Glutamatergic neuron (in vitro differentiated cells): ENCODE results near the gene COL25A1. TPM values are rescaled to one million over a fixed set of nuclear protein-coding genes. Genes with fewer than 3 reads are reported as not detected.

Experiments
- DNase-seq: peaks from one replicate; pipeline ENCODE4 v3.0.0; 2022
- H3K27ac Mint-ChIP-seq: one replicate; pipeline ENCODE4 v1.8.0; 2020; ENCODE audit warnings: mild to moderate bottlenecking, mixed read lengths, inconsistent platforms; ENCODE audit not compliant: unreplicated experiment
- H3K27me3 Mint-ChIP-seq: one replicate; pipeline ENCODE4 v1.8.0; 2020; ENCODE audit warnings: mild to moderate bottlenecking, moderate library complexity, mixed read lengths, inconsistent platforms; ENCODE audit not compliant: unreplicated experiment
- H3K36me3 Mint-ChIP-seq: one replicate; pipeline ENCODE4 v1.8.0; 2020; ENCODE audit warnings: mild to moderate bottlenecking, mixed read lengths, inconsistent platforms; ENCODE audit not compliant: unreplicated experiment
- H3K4me1 Mint-ChIP-seq: one replicate; pipeline ENCODE4 v1.8.0; 2020; ENCODE audit warnings: mild to moderate bottlenecking, low read depth, mixed read lengths, inconsistent platforms; ENCODE audit not compliant: unreplicated experiment
- H3K4me3 Mint-ChIP-seq: one replicate; pipeline ENCODE4 v1.8.0; 2020; ENCODE audit warnings: mild to moderate bottlenecking, mixed read lengths, inconsistent platforms; ENCODE audit not compliant: unreplicated experiment
- H3K9me3 Mint-ChIP-seq: one replicate; pipeline ENCODE4 v1.8.0; 2020; ENCODE audit warnings: mild to moderate bottlenecking, moderate library complexity, mixed read lengths, inconsistent platforms; ENCODE audit not compliant: unreplicated experiment
- total RNA-seq: library from RNA; stranded (reverse); fragmentation: NEBNext Ultra II Directional; extraction: Animal tissue kit (Norgen Biotek cat#: 25700); gene quantifications from one replicate; pipeline ENCODE4 v1.2.1, GENCODE V29; 2021; ENCODE audit not compliant: unreplicated experiment
- TF ChIP-seq, protein P1 (sequence below): fragments of 200-600 bp; sonication (generic); IDR thresholded peaks from one replicate; pipeline ENCODE4 v1.5.0; 2021; ENCODE audit not compliant: partially characterized antibody, unreplicated experiment

Gene COL25A1
- total RNA-seq, 1 donor from 2014 or later: 1.1 TPM

DNA sequence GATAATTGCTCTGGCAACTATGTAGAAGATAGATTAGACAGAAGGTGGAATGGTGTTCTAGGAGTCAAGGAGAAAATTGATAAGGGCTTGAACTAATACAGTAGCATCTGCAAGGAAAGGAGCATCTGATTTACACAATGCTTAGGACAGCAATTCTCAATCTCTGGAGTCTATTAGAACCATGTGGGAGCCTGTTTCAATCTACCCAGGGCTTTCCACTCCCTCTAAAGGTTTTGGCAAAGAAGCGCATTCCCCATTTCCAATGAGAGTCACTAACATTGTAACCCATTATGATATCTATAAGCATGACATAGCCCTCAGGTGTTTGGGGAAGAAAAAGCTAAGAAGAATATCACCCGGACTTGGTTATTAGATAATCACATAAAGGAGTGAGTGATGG is 168.2 kb downstream of the COL25A1 start:
- Mint-ChIP-seq H3K27me3 (no peaks in the 10 kb centered on the region), H3K27ac (no peak overlapping the region), H3K4me1 (no peaks in the 10 kb centered on the region), H3K36me3 (no peaks in the 10 kb centered on the region), H3K9me3 (no peaks in the 10 kb centered on the region), H3K4me3 (no peak overlapping the region)
- no peak for DNase-seq
- TF ChIP-seq, protein P1, sequence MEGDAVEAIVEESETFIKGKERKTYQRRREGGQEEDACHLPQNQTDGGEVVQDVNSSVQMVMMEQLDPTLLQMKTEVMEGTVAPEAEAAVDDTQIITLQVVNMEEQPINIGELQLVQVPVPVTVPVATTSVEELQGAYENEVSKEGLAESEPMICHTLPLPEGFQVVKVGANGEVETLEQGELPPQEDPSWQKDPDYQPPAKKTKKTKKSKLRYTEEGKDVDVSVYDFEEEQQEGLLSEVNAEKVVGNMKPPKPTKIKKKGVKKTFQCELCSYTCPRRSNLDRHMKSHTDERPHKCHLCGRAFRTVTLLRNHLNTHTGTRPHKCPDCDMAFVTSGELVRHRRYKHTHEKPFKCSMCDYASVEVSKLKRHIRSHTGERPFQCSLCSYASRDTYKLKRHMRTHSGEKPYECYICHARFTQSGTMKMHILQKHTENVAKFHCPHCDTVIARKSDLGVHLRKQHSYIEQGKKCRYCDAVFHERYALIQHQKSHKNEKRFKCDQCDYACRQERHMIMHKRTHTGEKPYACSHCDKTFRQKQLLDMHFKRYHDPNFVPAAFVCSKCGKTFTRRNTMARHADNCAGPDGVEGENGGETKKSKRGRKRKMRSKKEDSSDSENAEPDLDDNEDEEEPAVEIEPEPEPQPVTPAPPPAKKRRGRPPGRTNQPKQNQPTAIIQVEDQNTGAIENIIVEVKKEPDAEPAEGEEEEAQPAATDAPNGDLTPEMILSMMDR: no peak

DNA sequence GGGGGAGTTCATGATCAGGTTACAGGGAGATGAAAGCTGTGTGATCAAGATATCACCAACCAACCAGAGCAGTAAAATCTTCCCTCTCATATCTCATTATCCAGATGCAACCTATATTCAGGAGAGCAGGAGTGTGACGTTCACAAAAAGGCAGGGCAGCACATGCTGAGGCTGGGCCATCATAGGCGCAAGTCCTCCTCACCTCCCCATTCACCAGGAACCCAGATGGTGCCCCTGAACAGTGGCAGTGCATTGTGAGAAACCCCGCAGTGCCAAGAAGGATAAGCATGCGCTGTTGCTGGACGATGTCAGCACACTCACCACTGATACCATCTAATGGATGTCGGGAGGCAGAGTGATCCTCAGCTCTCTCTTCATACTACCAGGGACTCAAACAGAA is 170.9 kb downstream of the COL25A1 start:
- Mint-ChIP-seq H3K9me3 (no peaks in the 10 kb centered on the region), H3K27me3 (no peaks in the 10 kb centered on the region), H3K27ac (no peak overlapping the region), H3K36me3 (no peaks in the 10 kb centered on the region), H3K4me1 (no peaks in the 10 kb centered on the region), H3K4me3 (no peak overlapping the region)
- no peak for DNase-seq
- TF ChIP-seq, protein P1: no peak

DNA sequence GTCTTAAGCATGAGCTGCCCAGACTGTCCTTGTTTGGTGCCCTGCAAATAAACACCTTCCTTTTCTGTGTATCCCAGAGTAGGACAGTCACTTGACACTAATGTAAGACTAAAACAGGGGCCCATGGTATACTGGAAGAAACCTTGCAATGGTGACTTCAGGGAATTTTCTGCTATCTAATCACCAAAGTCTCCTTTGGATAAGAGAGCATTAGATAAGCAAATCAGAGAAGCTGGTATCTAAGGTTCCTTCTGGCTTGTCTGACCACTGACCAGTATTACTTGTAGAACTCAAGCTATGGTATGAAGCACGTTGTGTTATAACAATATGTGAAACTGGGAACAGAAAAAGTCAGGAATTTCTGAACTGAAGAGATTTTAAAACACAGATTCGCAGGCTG is 173.9 kb downstream of the COL25A1 start:
- Mint-ChIP-seq H3K27me3 (no peaks in the 10 kb centered on the region), H3K4me3 (no peak overlapping the region), H3K36me3 (no peaks in the 10 kb centered on the region), H3K9me3 (no peaks in the 10 kb centered on the region), H3K4me1 (no peaks in the 10 kb centered on the region), H3K27ac (no peak overlapping the region)
- no peak for DNase-seq
- TF ChIP-seq, protein P1: no peak

DNA sequence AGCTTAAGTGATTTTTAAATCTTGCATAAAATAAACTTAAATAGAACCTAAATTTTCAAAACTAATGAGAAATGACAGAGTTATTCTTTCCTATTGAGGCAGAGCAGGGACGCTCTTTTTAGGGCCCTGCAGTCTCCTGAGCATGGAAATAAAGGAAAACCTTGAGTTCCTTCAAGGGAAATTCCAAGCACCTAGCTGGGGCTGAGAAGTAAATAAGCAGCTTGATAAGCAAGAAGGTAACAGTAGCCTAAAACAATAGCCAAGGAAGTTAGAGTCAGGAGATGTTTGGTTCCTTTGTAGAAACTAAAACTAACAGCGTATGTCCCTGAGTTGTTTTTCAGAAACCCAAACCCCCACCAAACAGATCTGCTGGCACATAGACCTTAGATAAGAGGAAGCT is 174.6 kb downstream of the COL25A1 start:
- no peak overlapping the region for H3K4me3 Mint-ChIP-seq
- H3K9me3 Mint-ChIP-seq: no peaks in the 10 kb centered on the region
- DNase-seq: no peak
- no peak overlapping the region for H3K27ac Mint-ChIP-seq
- no peaks in the 10 kb centered on the region for H3K4me1 Mint-ChIP-seq
- H3K36me3 Mint-ChIP-seq: no peaks in the 10 kb centered on the region
- no peaks in the 10 kb centered on the region for H3K27me3 Mint-ChIP-seq
- TF ChIP-seq, protein P1: no peak

DNA sequence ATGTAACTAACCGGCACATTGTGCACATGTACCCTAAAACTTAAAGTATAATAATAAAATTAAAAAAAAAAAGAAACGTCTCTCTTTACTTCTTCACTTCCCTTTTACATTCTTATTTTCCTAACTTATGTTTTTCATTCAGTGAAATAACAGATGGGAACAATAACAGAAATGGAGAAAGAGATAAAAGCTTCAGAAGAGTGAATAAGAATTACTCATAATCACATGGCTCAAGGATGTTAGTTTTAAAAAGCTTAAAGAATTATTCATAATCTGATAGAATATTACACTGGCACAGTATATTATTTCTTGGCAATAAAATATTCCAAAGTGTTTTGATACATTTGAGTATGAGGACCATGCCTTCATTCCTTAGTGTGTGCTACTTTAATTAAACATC is 175.6 kb downstream of the COL25A1 start:
- DNase-seq: no peak
- Mint-ChIP-seq H3K4me3 (no peak overlapping the region), H3K4me1 (no peaks in the 10 kb centered on the region), H3K9me3 (no peaks in the 10 kb centered on the region), H3K27ac (no peak overlapping the region), H3K36me3 (no peaks in the 10 kb centered on the region), H3K27me3 (no peaks in the 10 kb centered on the region)
- TF ChIP-seq, protein P1: no peak
